Medulla oblongata (tissue), 1 donor: ENCODE data around the gene RHEBL1.

Experiments
- DNase-seq: peaks from one replicate; pipeline ENCODE4 v3.0.0-alpha.2; 2015; ENCODE audit errors: extremely low spot score

Gene RHEBL1

DNA sequence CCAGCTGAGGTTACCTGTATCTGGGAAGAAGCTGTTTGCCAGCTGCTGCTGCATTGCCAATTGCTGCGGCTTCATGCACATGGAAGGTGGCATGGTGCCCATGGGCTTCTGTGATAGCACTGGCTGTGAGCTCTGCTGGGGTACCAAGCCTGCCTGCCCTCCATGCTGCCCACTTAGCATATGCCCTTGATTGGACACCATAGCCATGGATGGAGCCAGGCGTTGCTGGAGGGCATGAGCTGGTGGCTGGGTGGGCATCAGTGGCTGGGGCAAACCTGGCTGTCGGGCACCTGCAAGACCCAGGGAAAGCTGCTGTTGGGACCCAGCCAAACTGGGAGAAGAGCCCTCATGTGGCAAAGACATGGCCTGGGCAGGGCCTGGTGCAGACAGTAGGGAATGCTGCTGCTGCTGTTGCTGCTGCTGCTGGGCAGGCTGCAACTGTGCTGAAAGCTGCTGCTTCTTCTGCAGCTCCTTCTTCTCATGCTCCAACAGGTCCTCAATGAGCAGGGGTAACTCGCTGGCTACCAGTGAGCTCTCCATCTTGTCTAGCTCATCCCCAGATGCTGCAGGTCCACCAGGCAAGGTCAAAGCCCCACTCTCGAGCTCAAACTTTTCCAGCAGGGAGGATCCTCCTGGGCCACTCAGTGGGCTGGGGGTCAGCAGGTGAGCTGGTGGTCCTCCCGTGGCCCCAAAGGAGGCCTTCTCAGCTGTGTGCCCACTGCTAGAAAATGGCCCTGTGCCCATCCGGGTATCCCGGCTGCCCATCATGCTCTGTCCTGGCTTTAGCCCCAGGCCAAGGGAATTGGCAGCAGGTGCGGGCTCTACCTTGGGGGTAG lies 32.5 kb downstream of the RHEBL1 start:
- DNase-seq = no peak

- no peak for DNase-seq
Measured at GRCh38 chr12:49036029-49036428, 33.8 kb downstream of the RHEBL1 start.

DNA sequence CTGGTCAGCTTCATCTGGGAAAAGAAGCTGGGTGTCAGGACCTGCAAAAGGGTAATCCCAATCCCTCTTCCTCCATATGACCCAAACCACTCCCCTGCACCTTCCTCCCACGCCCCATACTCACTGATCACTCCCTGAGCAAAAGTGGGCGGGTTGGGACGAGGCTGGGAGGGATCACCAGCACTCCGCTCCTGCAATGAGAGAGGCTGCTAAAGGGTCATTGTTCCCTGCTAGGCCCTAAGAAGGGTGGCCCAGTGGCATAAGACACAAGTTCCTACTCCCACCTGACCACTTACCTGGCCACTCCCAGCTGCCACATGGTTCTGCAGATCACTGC lies 35.5 kb downstream of the RHEBL1 start:
- no peak for DNase-seq

- DNase-seq = peak; percentile 6
Measured at GRCh38 chr12:49033611-49034285, 36.0 kb downstream of the RHEBL1 start.

GRCh38 chr12:49032679-49033447 lies 36.9 kb downstream of the RHEBL1 start:
- peak; percentile 23 for DNase-seq

- DNase-seq = no peak
Measured at GRCh38 chr12:49032276-49032675, 37.5 kb downstream of the RHEBL1 start.

GRCh38 chr12:49031573-49032161 lies 38.1 kb downstream of the RHEBL1 start:
- no peak for DNase-seq

DNA sequence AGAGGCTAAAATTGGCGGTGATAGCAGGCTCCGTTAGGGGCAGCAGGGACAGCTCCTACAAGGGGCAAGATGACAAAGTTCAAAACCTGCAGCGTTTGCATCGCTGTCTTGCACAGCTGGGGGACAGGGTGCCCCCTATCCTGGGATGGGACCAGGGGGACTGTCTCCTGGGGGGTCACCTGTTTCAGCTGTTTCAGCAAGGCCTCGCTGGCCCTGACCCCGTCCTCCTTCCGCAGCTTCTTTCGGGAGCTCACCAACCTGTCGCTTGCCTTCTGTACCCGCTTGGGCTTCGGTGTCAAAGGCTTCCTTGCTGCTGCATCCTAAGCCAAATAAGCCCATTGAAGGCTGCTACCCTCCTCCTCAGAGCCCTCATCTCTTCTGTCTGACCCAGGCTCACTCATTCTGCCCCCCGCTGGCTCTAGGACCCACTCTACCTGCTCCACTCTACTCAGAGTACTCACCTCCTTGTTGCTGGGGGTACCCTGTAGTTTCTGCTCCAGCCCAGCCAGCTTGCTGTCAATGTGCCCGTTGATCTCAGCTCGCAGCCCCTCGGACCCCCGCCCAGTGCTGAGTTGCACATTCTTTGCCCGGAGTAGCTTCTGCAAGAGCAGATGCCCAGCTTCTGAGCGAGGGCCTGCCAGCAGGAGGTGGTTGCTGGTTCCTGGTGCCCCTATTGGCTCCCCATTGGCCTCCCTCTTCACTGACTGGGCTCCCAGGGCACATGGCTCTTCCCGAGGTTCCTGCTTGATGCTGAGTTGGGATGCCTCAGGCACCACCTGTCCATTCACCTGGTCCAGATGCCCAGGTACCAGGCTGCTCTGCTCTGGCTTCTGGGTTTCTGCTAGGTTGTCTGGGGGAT lies 38.8 kb downstream of the RHEBL1 start:
- DNase-seq = no peak

- no peak for DNase-seq
Measured at GRCh38 chr12:49030119-49030518, 39.7 kb downstream of the RHEBL1 start.

GRCh38 chr12:49028666-49029275 lies 41.0 kb downstream of the RHEBL1 start:
- no peak for DNase-seq

DNA sequence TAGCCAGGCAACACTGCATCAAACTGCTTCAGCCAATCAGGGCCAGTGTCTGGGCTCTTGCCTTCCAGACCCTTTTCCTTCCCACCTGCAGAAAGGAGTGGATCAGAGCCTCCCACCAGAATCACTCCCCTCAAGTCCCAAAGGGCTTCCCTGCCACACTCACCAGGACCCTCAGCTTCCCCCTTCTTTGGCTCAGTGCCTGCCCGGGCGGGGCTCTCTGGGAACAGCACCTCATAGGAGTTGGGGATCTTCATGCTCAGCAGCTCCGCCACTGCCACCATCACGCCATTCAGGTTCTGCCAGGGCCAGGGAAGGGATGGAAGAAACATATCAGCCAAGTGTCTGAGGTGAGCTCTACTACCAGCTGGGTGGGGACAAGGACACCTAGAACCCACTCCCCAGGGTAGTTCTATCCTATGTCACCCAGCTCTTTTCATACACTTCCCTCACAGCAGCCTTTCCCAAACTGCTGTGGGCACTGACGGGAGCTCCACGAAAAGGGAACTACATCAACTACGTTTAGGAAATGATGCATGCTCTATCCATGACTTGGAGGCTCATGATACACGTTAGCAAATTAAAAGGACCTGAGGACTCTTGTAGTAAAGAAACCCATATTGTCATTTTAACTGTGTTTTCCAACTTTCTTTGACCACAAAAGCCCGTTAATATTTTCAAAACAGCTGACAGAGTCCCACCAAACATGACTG lies 41.8 kb downstream of the RHEBL1 start:
- no peak for DNase-seq

DNA sequence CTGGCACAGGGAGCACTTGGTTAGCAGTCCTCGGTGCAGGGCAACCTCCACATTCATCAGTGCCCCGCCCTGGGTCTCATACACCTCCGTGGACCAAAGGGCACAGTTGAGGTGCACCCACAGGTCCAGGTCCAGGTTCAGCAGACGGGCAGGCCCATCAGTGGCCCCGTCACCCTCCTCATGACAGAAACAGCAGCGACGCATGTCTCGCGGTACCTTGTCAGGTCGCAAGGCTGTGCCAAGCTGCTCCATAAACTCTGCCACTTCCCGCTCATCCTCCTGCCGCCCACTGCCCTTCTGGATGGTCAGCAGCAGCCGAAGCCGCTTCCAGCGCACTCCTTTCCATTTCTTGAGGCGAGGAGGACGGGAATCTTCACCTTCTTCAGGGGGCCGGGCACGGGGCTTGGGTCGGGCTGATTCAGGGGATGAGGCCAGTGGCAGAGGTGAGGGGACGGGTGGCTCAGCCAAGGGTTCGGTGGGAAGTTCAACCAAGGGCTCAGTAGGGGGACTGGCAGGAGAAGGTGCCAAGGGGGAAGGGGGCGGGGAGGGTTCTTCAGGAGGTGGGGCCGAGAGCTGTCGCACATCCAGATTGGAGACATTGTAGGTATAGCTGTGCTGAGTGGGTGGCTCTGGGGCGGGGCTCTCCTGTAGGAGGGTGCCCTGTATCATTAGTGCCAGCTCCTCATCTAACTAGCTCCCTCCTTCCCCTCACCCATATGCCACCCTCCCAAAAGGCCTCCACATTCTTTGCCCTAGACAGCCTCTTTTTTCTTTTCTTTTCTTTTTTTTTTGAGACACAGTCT lies 42.9 kb downstream of the RHEBL1 start:
- no peak for DNase-seq

- no peak for DNase-seq
Measured at GRCh38 chr12:49026101-49026500, 43.7 kb downstream of the RHEBL1 start.

GRCh38 chr12:49025463-49025862 lies 44.3 kb downstream of the RHEBL1 start:
- DNase-seq = no peak

GRCh38 chr12:49024543-49024942 lies 45.2 kb downstream of the RHEBL1 start:
- no peak for DNase-seq

GRCh38 chr12:49023812-49024211 lies 46.0 kb downstream of the RHEBL1 start:
- DNase-seq = no peak

GRCh38 chr12:49022558-49023178 lies 47.1 kb downstream of the RHEBL1 start:
- no peak for DNase-seq

GRCh38 chr12:49021292-49021915 lies 48.4 kb downstream of the RHEBL1 start:
- no peak for DNase-seq
